ENCODE data around the gene ZNF541.

The ZNF541 gene

GRCh38 chr19:47540748-47541147 lies 32.2 kb downstream of the ZNF541 start:
- no peaks in the 10 kb centered on the region for H3K4me1 ChIP-seq (ENCODE audit: control insufficient read depth, insufficient read depth, low read length)
- H3K4me3 ChIP-seq (ENCODE audit: low read length), result no peak overlapping the region
- H3K9ac ChIP-seq (ENCODE audit: low read length), result no peak overlapping the region
- no peaks in the 10 kb centered on the region for H3K9me3 ChIP-seq (ENCODE audit: control insufficient read depth, low read length)
- H3K36me3 ChIP-seq (ENCODE audit: control insufficient read depth, insufficient read depth, low read length, severe bottlenecking), result no peaks in the 10 kb centered on the region
- DNase-seq (ENCODE audit: low read depth), result peak; percentile 57
- H3K27me3 ChIP-seq (replicated peaks; ENCODE audit: control insufficient read depth, insufficient read depth, low read length), result peaks cover 5% of the 10 kb centered on the region

GRCh38 chr19:47539747-47540311 lies 33.1 kb downstream of the ZNF541 start:
- no peak overlapping the region for H3K9ac ChIP-seq (ENCODE audit: low read length)
- H3K4me3 ChIP-seq (ENCODE audit: low read length), result no peak overlapping the region
- peaks cover 4% of the 10 kb centered on the region for H3K27me3 ChIP-seq (replicated peaks; ENCODE audit: control insufficient read depth, insufficient read depth, low read length)
- H3K9me3 ChIP-seq (ENCODE audit: control insufficient read depth, low read length), result no peaks in the 10 kb centered on the region
- no peaks in the 10 kb centered on the region for H3K4me1 ChIP-seq (ENCODE audit: control insufficient read depth, insufficient read depth, low read length)
- no peak for DNase-seq (ENCODE audit: low read depth)
- H3K36me3 ChIP-seq (ENCODE audit: control insufficient read depth, insufficient read depth, low read length, severe bottlenecking), result no peaks in the 10 kb centered on the region

- DNase-seq (ENCODE audit: low read depth), result no peak
- no peak overlapping the region for H3K4me3 ChIP-seq (ENCODE audit: low read length)
- no peaks in the 10 kb centered on the region for H3K36me3 ChIP-seq (ENCODE audit: control insufficient read depth, insufficient read depth, low read length, severe bottlenecking)
- no peaks in the 10 kb centered on the region for H3K9me3 ChIP-seq (ENCODE audit: control insufficient read depth, low read length)
- peaks cover 4% of the 10 kb centered on the region for H3K27me3 ChIP-seq (replicated peaks; ENCODE audit: control insufficient read depth, insufficient read depth, low read length)
- H3K9ac ChIP-seq (ENCODE audit: low read length), result no peak overlapping the region
- H3K4me1 ChIP-seq (ENCODE audit: control insufficient read depth, insufficient read depth, low read length), result no peaks in the 10 kb centered on the region
These were observed 34.1 kb downstream of the ZNF541 start for GRCh38 chr19:47538812-47539211.

- Histone ChIP-seq H3K9ac (ENCODE audit: low read length) (no peak overlapping the region), H3K4me1 (ENCODE audit: control insufficient read depth, insufficient read depth, low read length) (no peaks in the 10 kb centered on the region), H3K9me3 (ENCODE audit: control insufficient read depth, low read length) (no peaks in the 10 kb centered on the region), H3K27me3 (replicated peaks; ENCODE audit: control insufficient read depth, insufficient read depth, low read length) (peaks cover 4% of the 10 kb centered on the region), H3K4me3 (ENCODE audit: low read length) (no peak overlapping the region), H3K36me3 (ENCODE audit: control insufficient read depth, insufficient read depth, low read length, severe bottlenecking) (no peaks in the 10 kb centered on the region)
- DNase-seq (ENCODE audit: low read depth), result no peak
These were observed 35.5 kb downstream of the ZNF541 start for GRCh38 chr19:47537493-47537892.

GRCh38 chr19:47534628-47535027 lies 38.3 kb downstream of the ZNF541 start:
- H3K9me3 ChIP-seq (ENCODE audit: control insufficient read depth, low read length), result no peaks in the 10 kb centered on the region
- no peak for DNase-seq (ENCODE audit: low read depth)
- peaks cover 7% of the 10 kb centered on the region for H3K27me3 ChIP-seq (replicated peaks; ENCODE audit: control insufficient read depth, insufficient read depth, low read length)
- no peak overlapping the region for H3K9ac ChIP-seq (ENCODE audit: low read length)
- H3K4me3 ChIP-seq (ENCODE audit: low read length), result no peak overlapping the region
- H3K4me1 ChIP-seq (ENCODE audit: control insufficient read depth, insufficient read depth, low read length), result no peaks in the 10 kb centered on the region
- H3K36me3 ChIP-seq (ENCODE audit: control insufficient read depth, insufficient read depth, low read length, severe bottlenecking), result no peaks in the 10 kb centered on the region

GRCh38 chr19:47531640-47532387 lies 41.1 kb downstream of the ZNF541 start:
- H3K9me3 ChIP-seq (ENCODE audit: control insufficient read depth, low read length), result no peaks in the 10 kb centered on the region
- H3K27me3 ChIP-seq (replicated peaks; ENCODE audit: control insufficient read depth, insufficient read depth, low read length), result peaks cover 13% of the 10 kb centered on the region
- H3K4me3 ChIP-seq (ENCODE audit: low read length), result no peak overlapping the region
- no peak for DNase-seq (ENCODE audit: low read depth)
- H3K4me1 ChIP-seq (ENCODE audit: control insufficient read depth, insufficient read depth, low read length), result no peaks in the 10 kb centered on the region
- no peak overlapping the region for H3K9ac ChIP-seq (ENCODE audit: low read length)
- no peaks in the 10 kb centered on the region for H3K36me3 ChIP-seq (ENCODE audit: control insufficient read depth, insufficient read depth, low read length, severe bottlenecking)

GRCh38 chr19:47529018-47529742 lies 43.8 kb downstream of the ZNF541 start:
- H3K27me3 ChIP-seq (replicated peaks; ENCODE audit: control insufficient read depth, insufficient read depth, low read length), result peaks cover 16% of the 10 kb centered on the region
- no peak for DNase-seq (ENCODE audit: low read depth)
- no peaks in the 10 kb centered on the region for H3K4me1 ChIP-seq (ENCODE audit: control insufficient read depth, insufficient read depth, low read length)
- no peak overlapping the region for H3K4me3 ChIP-seq (ENCODE audit: low read length)
- no peaks in the 10 kb centered on the region for H3K36me3 ChIP-seq (ENCODE audit: control insufficient read depth, insufficient read depth, low read length, severe bottlenecking)
- no peaks in the 10 kb centered on the region for H3K9me3 ChIP-seq (ENCODE audit: control insufficient read depth, low read length)
- H3K9ac ChIP-seq (ENCODE audit: low read length), result no peak overlapping the region

- Histone ChIP-seq H3K9me3 (ENCODE audit: control insufficient read depth, low read length) (no peaks in the 10 kb centered on the region), H3K4me3 (ENCODE audit: low read length) (no peak overlapping the region), H3K36me3 (ENCODE audit: control insufficient read depth, insufficient read depth, low read length, severe bottlenecking) (no peaks in the 10 kb centered on the region), H3K27me3 (replicated peaks; ENCODE audit: control insufficient read depth, insufficient read depth, low read length) (peaks cover 16% of the 10 kb centered on the region), H3K4me1 (ENCODE audit: control insufficient read depth, insufficient read depth, low read length) (peaks cover 6% of the 10 kb centered on the region), H3K9ac (ENCODE audit: low read length) (no peak overlapping the region)
- no peak for DNase-seq (ENCODE audit: low read depth)
These were observed 46.1 kb downstream of the ZNF541 start for GRCh38 chr19:47526798-47527197.

- Histone ChIP-seq H3K4me3 (ENCODE audit: low read length) (no peak overlapping the region), H3K4me1 (ENCODE audit: control insufficient read depth, insufficient read depth, low read length) (peaks cover 7% of the 10 kb centered on the region), H3K27me3 (replicated peaks; ENCODE audit: control insufficient read depth, insufficient read depth, low read length) (peaks cover 8% of the 10 kb centered on the region), H3K9me3 (ENCODE audit: control insufficient read depth, low read length) (no peaks in the 10 kb centered on the region), H3K9ac (ENCODE audit: low read length) (no peak overlapping the region), H3K36me3 (ENCODE audit: control insufficient read depth, insufficient read depth, low read length, severe bottlenecking) (no peaks in the 10 kb centered on the region)
- no peak for DNase-seq (ENCODE audit: low read depth)
These were observed 49.5 kb downstream of the ZNF541 start for GRCh38 chr19:47523473-47523872.

Data from adipocyte (in vitro differentiated cells).